Chondrocyte (in vitro differentiated cells): ENCODE measurements around the gene ASXL1. TPM values are rescaled to one million over a fixed set of nuclear protein-coding genes. Genes with fewer than 3 reads are reported as not detected.

Source experiments
- DNase-seq: peaks from one replicate; pipeline ENCODE4 v3.0.0; 2021; ENCODE audit warnings: mixed read lengths, low spot score
- H3K27ac Mint-ChIP-seq: one replicate; pipeline ENCODE4 v1.8.0; 2021; ENCODE audit warnings: mild to moderate bottlenecking, moderate library complexity, mixed read lengths; ENCODE audit not compliant: unreplicated experiment
- H3K27me3 Mint-ChIP-seq: 2 replicates; pipeline ENCODE4 v1.8.0; 2021; ENCODE audit warnings: low read depth, mixed read lengths
- H3K36me3 Mint-ChIP-seq: 2 replicates; pipeline ENCODE4 v1.8.0; 2021; ENCODE audit warnings: low read depth, mixed read lengths
- H3K4me1 Mint-ChIP-seq: 2 replicates; pipeline ENCODE4 v1.8.0; 2021; ENCODE audit warnings: low read depth, mild to moderate bottlenecking, mixed read lengths
- H3K4me3 Mint-ChIP-seq: one replicate; pipeline ENCODE4 v1.8.0; 2021; ENCODE audit warnings: mild to moderate bottlenecking, moderate library complexity, mixed read lengths; ENCODE audit not compliant: unreplicated experiment
- H3K9me3 Mint-ChIP-seq: 2 replicates; pipeline ENCODE4 v1.8.0; 2021; ENCODE audit warnings: low read depth, mixed read lengths
- total RNA-seq: library from RNA; stranded (reverse); gene quantifications from 3 replicates; pipeline ENCODE4 v1.2.1, GENCODE V29; 2021
- TF ChIP-seq, protein P1 (sequence below): fragments of 200-600 bp; sonication (generic); IDR thresholded peaks from 2 replicates; pipeline ENCODE4 v1.5.0; 2021; ENCODE audit warnings: antibody characterized with exemption, mild to moderate bottlenecking, moderate library complexity

ASXL1 gene
- total RNA-seq, 1 donor from 2014 or later, result 92.6 TPM

- TF ChIP-seq, protein P1, sequence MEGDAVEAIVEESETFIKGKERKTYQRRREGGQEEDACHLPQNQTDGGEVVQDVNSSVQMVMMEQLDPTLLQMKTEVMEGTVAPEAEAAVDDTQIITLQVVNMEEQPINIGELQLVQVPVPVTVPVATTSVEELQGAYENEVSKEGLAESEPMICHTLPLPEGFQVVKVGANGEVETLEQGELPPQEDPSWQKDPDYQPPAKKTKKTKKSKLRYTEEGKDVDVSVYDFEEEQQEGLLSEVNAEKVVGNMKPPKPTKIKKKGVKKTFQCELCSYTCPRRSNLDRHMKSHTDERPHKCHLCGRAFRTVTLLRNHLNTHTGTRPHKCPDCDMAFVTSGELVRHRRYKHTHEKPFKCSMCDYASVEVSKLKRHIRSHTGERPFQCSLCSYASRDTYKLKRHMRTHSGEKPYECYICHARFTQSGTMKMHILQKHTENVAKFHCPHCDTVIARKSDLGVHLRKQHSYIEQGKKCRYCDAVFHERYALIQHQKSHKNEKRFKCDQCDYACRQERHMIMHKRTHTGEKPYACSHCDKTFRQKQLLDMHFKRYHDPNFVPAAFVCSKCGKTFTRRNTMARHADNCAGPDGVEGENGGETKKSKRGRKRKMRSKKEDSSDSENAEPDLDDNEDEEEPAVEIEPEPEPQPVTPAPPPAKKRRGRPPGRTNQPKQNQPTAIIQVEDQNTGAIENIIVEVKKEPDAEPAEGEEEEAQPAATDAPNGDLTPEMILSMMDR, result no peak
- peak; percentile 29 for DNase-seq
- H3K9me3 Mint-ChIP-seq, result no peaks in the 10 kb centered on the region
- H3K36me3 Mint-ChIP-seq, result peaks cover 1% of the 10 kb centered on the region
- H3K27ac Mint-ChIP-seq, result no peak overlapping the region
- peaks cover 10% of the 10 kb centered on the region for H3K4me1 Mint-ChIP-seq
- H3K27me3 Mint-ChIP-seq, result no peaks in the 10 kb centered on the region
- H3K4me3 Mint-ChIP-seq, result no peak overlapping the region
Observed at GRCh38 chr20:32487381-32487780, 129.2 kb downstream of the ASXL1 start.

- Mint-ChIP-seq H3K4me3 (no peak overlapping the region), H3K27me3 (no peaks in the 10 kb centered on the region), H3K4me1 (peaks cover 10% of the 10 kb centered on the region), H3K36me3 (peaks cover 1% of the 10 kb centered on the region), H3K27ac (no peak overlapping the region), H3K9me3 (no peaks in the 10 kb centered on the region)
- no peak for DNase-seq
- TF ChIP-seq, protein P1, result no peak
Observed at GRCh38 chr20:32488066-32488838, 130.1 kb downstream of the ASXL1 start.

Other genes starting within 250 kb of the ASXL1 start
- 64.8 to 87.9 TPM (median 83.7 TPM) in 3 replicates for gene TM9SF4, start 248.6 kb upstream of the ASXL1 start, total RNA-seq
- gene PLAGL2, start 150.6 kb upstream of the ASXL1 start, total RNA-seq, result 9.1 to 16.9 TPM (median 16.4 TPM) in 3 replicates
- 61.6 to 68.3 TPM (median 66.4 TPM) in 3 replicates for gene POFUT1, start 150.5 kb upstream of the ASXL1 start, total RNA-seq
- gene KIF3B, start 80.7 kb upstream of the ASXL1 start, total RNA-seq, result 34.2 to 36.1 TPM (median 35.5 TPM) in 3 replicates
- 37.7 to 42.7 TPM (median 40.0 TPM) in 3 replicates for gene NOL4L, start 227.0 kb downstream of the ASXL1 start, total RNA-seq